ENCODE data around the gene CAMKK1.

GRCh38 chr17:3845621-3846436 is 47.0 kb downstream of the CAMKK1 start, which contains the start of gene NCBP3:
- TF ChIP-seq CTCF (conservative IDR thresholded peaks at IDR 0.05; ENCODE audit: low read depth, low read length) (peak; percentile 75), EZH2phosphoT487 (IDR thresholded peaks at IDR 0.05; ENCODE audit: borderline replicate concordance, low read length) (no peak), EZH2 (IDR thresholded peaks at IDR 0.05; ENCODE audit: low read length, unreplicated experiment) (no peak)

All from PC-3 (cell line).